Measurements from ENCODE around the gene KDM6A.
A peak's percentile ranks its signal among the peaks of the same experiment; 100 is the strongest.

The KDM6A gene

DNA sequence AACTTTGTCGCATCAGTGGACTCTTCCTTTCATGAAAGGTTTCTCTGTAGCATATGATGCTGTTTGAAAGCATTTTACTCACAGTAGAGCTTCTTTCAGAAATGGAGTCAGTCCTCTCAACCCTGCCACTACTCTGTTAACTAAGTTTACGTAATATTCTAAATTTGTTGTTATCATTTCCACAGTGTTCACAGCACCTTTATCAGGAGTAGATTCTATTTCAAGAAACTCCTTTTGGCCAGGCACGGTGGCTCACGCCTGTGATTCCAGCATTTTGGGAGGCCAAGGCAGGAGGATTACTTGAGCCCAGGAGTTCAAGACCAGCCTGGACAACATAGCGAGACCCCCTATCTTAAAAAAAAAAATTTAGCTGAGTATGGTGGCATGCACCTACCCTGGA lies 90.0 kb downstream of the KDM6A start:
- TF ChIP-seq, protein P1, sequence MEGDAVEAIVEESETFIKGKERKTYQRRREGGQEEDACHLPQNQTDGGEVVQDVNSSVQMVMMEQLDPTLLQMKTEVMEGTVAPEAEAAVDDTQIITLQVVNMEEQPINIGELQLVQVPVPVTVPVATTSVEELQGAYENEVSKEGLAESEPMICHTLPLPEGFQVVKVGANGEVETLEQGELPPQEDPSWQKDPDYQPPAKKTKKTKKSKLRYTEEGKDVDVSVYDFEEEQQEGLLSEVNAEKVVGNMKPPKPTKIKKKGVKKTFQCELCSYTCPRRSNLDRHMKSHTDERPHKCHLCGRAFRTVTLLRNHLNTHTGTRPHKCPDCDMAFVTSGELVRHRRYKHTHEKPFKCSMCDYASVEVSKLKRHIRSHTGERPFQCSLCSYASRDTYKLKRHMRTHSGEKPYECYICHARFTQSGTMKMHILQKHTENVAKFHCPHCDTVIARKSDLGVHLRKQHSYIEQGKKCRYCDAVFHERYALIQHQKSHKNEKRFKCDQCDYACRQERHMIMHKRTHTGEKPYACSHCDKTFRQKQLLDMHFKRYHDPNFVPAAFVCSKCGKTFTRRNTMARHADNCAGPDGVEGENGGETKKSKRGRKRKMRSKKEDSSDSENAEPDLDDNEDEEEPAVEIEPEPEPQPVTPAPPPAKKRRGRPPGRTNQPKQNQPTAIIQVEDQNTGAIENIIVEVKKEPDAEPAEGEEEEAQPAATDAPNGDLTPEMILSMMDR (conservative IDR thresholded peaks at IDR 0.05; ENCODE audit: low read depth, low read length): no peak
- DNase-seq (ENCODE audit: low read depth): no peak
- no peak overlapping the region for H3K4me3 ChIP-seq (ENCODE audit: low read depth, low read length)

DNA sequence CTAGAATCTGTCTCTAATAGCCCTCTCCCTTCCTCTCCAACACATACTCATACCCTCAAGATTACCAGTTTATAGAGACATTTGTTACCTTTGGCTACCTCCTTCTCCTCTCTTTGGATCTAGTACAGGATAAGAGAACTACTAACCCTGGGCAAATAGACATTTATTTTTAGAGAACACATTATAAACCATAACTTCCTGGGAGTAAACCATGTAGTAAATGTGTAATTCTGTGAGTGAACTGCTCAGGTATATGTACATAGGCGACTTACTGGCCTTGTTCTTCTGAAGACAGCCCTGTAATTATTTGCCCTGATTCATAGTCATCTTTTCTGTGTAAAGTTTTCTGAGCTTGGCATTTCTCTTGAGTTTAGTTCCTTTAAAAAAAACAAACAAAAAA lies 94.2 kb downstream of the KDM6A start:
- no peak for DNase-seq (ENCODE audit: low read depth)
- TF ChIP-seq, protein P1 (conservative IDR thresholded peaks at IDR 0.05; ENCODE audit: low read depth, low read length): no peak
- H3K4me3 ChIP-seq (ENCODE audit: low read depth, low read length): no peak overlapping the region

DNA sequence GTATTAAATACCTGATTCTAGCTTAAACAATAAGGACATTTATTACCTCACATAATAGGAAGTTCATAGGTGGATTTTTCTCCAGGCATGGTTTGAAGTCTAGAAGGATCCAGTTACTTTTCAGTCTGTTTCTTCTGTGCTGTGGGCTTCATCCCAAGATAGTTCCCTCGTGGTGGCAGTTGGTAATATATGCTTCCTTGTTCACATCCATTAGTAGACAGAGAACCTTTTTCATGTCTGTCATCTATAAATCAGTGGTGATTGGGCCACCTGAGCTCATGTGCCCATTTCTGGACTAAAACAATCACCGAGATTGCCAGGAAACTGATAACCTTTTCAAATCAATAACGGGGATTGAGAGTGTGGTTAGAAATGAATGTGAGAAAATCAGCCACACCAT lies 97.7 kb downstream of the KDM6A start:
- TF ChIP-seq, protein P1 (conservative IDR thresholded peaks at IDR 0.05; ENCODE audit: low read depth, low read length): no peak
- H3K4me3 ChIP-seq (ENCODE audit: low read depth, low read length): no peak overlapping the region
- DNase-seq (ENCODE audit: low read depth): no peak

DNA sequence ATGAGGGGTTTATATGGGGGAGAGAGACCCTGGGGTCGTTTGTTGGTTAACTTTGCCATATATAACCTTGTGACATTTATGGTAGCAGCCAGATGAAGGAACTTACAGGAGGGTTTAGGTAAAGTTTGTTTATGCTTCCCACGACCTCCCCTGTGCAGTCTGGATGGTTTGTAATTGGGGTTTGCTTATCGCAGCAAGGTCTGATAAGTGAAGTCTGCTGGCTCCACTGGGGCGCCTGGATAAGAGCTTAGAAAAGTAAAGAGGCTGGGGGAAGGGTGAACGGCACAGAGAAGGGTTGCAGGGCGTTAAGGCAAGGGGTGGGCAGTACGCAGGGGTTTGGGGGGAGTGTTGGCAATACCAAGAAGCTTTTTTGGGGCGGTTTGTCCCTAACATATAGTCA lies 98.7 kb downstream of the KDM6A start:
- no peak overlapping the region for H3K4me3 ChIP-seq (ENCODE audit: low read depth, low read length)
- TF ChIP-seq, protein P1 (conservative IDR thresholded peaks at IDR 0.05; ENCODE audit: low read depth, low read length): no peak

DNA sequence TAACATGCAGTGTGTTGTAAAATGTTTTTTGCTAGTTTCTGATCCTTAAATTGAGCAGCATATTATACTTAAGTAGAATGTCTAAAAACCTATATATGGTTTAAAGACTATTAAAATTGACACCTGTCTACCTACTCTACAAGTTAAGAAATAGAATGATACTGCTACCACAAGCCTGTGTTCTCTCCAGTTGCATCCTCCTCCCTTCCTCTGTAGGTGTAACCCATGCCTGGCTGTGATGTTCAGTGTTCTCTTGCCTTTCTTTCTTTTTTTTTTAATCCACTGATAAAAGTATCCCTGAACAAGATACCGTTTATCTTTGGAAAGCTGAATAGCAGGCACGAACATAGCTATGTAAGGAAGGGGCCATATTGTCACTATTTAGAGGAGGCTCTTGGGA lies 99.1 kb downstream of the KDM6A start:
- no peak overlapping the region for H3K4me3 ChIP-seq (ENCODE audit: low read depth, low read length)
- TF ChIP-seq, protein P1 (conservative IDR thresholded peaks at IDR 0.05; ENCODE audit: low read depth, low read length): no peak
- no peak for DNase-seq (ENCODE audit: low read depth)

More for the DNA sequence above, 98.7 kb downstream of the KDM6A start:
- DNase-seq (ENCODE audit: low read depth): no peak

DNA sequence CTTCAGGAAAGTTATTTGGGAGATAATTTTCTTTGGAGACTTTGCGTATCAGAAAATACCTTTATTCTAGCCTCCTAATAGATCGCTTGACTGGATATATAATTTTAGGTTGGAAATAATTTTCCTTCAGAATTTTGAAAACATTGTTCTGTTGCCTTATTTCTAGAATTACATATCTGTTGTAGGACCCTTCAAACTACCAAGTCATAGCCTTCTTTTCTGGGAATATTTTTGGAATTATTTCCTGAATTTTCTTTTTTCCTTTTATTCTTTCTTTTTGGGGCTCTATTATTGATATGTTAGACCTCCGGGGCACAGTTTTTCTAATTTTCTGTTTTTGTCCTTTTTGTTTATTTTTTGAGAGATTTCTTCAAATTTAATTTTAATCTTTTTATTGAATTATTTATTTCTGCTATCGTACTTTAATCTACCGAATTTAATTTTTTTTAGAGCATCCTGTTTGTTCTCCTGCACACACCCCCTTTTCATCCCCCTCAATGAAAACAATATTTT lies 100.5 kb downstream of the KDM6A start:
- no peak for DNase-seq (ENCODE audit: low read depth)
- TF ChIP-seq, protein P1 (conservative IDR thresholded peaks at IDR 0.05; ENCODE audit: low read depth, low read length): no peak
- no peak overlapping the region for H3K4me3 ChIP-seq (ENCODE audit: low read depth, low read length)

DNA sequence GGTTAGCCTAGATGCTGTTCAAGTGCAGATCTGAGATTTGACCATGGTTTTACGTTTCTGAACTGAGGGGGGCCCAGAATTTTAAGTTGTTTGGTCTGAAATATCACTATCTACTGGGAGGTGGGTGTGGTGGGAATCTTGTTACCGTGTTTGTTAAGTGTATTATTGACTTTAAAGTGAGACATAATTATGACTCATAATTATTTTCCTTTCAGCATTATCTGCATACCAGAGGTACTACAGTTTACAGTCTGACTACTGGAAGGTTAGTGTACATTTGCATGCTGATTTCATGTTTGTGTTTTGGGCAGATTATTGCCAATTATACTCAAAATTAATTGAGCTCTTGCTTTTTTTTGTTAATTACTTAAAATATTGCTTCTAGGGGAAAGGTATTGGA lies 101.5 kb downstream of the KDM6A start:
- no peak overlapping the region for H3K4me3 ChIP-seq (ENCODE audit: low read depth, low read length)
- TF ChIP-seq, protein P1 (conservative IDR thresholded peaks at IDR 0.05; ENCODE audit: low read depth, low read length): no peak
- peak; percentile 33 for DNase-seq (ENCODE audit: low read depth)

Measured in choroid plexus epithelial cell (primary cell).